Hepatocyte (in vitro differentiated cells): ENCODE data around the gene PRRG2. TPM values are rescaled to one million over a fixed set of nuclear protein-coding genes. Genes with fewer than 3 reads are reported as not detected.

Experiments
- DNase-seq: peaks from one replicate; pipeline ENCODE4 v3.0.0-alpha.2; 2016; ENCODE audit warnings: low spot score
- H2AFZ ChIP-seq: fragments of 200-600 bp; sonication (generic); 2 replicates; pipeline ENCODE4 v1.6.0; 2016; ENCODE audit warnings: antibody characterized with exemption, mild to moderate bottlenecking
- H3K27ac ChIP-seq: fragments of 200-600 bp; sonication (generic); 2 replicates; pipeline ENCODE4 v1.5.1; 2016; ENCODE audit warnings: mild to moderate bottlenecking
- H3K27me3 ChIP-seq: fragments of 200-600 bp; sonication (generic); 2 replicates; pipeline ENCODE4 v1.6.1; 2016
- H3K36me3 ChIP-seq: fragments of 200-600 bp; sonication (generic); replicated peaks from 2 replicates; pipeline ENCODE4 v1.5.1; 2016; ENCODE audit warnings: low read depth; ENCODE audit not compliant: insufficient read depth
- H3K4me1 ChIP-seq: fragments of 200-600 bp; sonication (generic); 2 replicates; pipeline ENCODE4 v1.5.1; 2016; ENCODE audit warnings: mild to moderate bottlenecking, moderate library complexity; ENCODE audit not compliant: insufficient read depth
- H3K4me2 ChIP-seq: fragments of 200-600 bp; sonication (generic); 2 replicates; pipeline ENCODE4 v1.6.0; 2016
- H3K4me3 ChIP-seq: fragments of 200-600 bp; sonication (generic); 2 replicates; pipeline ENCODE4 v1.5.1; 2016; ENCODE audit warnings: mild to moderate bottlenecking
- H3K79me2 ChIP-seq: fragments of 200-600 bp; sonication (generic); 2 replicates; pipeline ENCODE4 v1.6.0; 2017; ENCODE audit warnings: mild to moderate bottlenecking
- H3K9me2 ChIP-seq: fragments of 200-600 bp; sonication (generic); replicated peaks from 2 replicates; pipeline ENCODE4 v1.6.0; 2017; ENCODE audit warnings: mild to moderate bottlenecking; ENCODE audit not compliant: insufficient read depth
- H3K9me3 ChIP-seq: fragments of 200-600 bp; sonication (generic); 2 replicates; pipeline ENCODE4 v1.5.1; 2016; ENCODE audit warnings: low read depth, mild to moderate bottlenecking
- H4K20me1 ChIP-seq: fragments of 200-600 bp; sonication (generic); 2 replicates; pipeline ENCODE4 v1.6.0; 2016; ENCODE audit warnings: mild to moderate bottlenecking; ENCODE audit not compliant: insufficient read depth, poor library complexity, severe bottlenecking
- EZH2 ChIP-seq: fragments of 200-600 bp; sonication (generic); IDR thresholded peaks from 2 replicates; pipeline ENCODE4 v1.6.1; 2016; ENCODE audit warnings: antibody characterized with exemption, mild to moderate bottlenecking, borderline replicate concordance
- EZH2phosphoT487 ChIP-seq: fragments of 200-600 bp; sonication (generic); IDR thresholded peaks from one replicate; pipeline ENCODE4 v1.6.1; 2018; ENCODE audit warnings: antibody characterized with exemption, mild to moderate bottlenecking, low read depth, moderate library complexity; ENCODE audit not compliant: unreplicated experiment, severe bottlenecking
- WGBS: methylation state at CpG from one replicate; pipeline ENCODE4 v1.1.6; 2016; ENCODE audit warnings: low lambda C conversion rate; ENCODE audit errors: missing lambda C conversion rate; 5-methylcytosine and 5-hydroxymethylcytosine counted together
- polyA plus RNA-seq: library from polyadenylated mRNA; unstranded; fragments of >200 nt; fragmentation: Nextera tagmentation; extraction: Ambion mirVana; gene quantifications from 2 replicates; pipeline ENCODE4 v1.2.1, GENCODE V29; 2016
- total RNA-seq: library from RNA; depleted of rRNA; stranded (reverse); fragments of >200 nt; gene quantifications from 2 replicates; pipeline ENCODE4 v1.2.3, GENCODE V29; 2014
- TF ChIP-seq, protein P1 (sequence below): fragments of 200-600 bp; sonication (generic); IDR thresholded peaks from 2 replicates; pipeline ENCODE4 v1.5.1; 2016; ENCODE audit warnings: antibody characterized with exemption, mild to moderate bottlenecking; ENCODE audit not compliant: poor library complexity

Gene PRRG2
- total and polyA plus RNA-seq, 2 experiments from 2014 or later = 4.0 to 10.2 TPM

- Histone ChIP-seq H4K20me1 (peaks cover 17% of the 10 kb centered on the region), H2AFZ (no peak overlapping the region), H3K9me3 (no peaks in the 10 kb centered on the region), H3K27ac (no peak overlapping the region), H3K4me2 (no peak overlapping the region), H3K36me3 (no peaks in the 10 kb centered on the region), H3K4me3 (no peak overlapping the region), H3K9me2 (no peaks in the 10 kb centered on the region), H3K4me1 (peaks cover 6% of the 10 kb centered on the region), H3K79me2 (peaks cover 84% of the 10 kb centered on the region), H3K27me3 (no peaks in the 10 kb centered on the region)
- 97% methylated on average over 52 of the region's 65 CpGs for WGBS
- TF ChIP-seq, protein P1, sequence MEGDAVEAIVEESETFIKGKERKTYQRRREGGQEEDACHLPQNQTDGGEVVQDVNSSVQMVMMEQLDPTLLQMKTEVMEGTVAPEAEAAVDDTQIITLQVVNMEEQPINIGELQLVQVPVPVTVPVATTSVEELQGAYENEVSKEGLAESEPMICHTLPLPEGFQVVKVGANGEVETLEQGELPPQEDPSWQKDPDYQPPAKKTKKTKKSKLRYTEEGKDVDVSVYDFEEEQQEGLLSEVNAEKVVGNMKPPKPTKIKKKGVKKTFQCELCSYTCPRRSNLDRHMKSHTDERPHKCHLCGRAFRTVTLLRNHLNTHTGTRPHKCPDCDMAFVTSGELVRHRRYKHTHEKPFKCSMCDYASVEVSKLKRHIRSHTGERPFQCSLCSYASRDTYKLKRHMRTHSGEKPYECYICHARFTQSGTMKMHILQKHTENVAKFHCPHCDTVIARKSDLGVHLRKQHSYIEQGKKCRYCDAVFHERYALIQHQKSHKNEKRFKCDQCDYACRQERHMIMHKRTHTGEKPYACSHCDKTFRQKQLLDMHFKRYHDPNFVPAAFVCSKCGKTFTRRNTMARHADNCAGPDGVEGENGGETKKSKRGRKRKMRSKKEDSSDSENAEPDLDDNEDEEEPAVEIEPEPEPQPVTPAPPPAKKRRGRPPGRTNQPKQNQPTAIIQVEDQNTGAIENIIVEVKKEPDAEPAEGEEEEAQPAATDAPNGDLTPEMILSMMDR = no peak
- TF ChIP-seq EZH2phosphoT487 (no peak), EZH2 (no peak)
- DNase-seq = no peak
Observed at GRCh38 chr19:49596954-49597702, 16.0 kb downstream of the PRRG2 start.

GRCh38 chr19:49597703-49597974, 16.5 kb downstream of the PRRG2 start:
- peaks cover 6% of the 10 kb centered on the region for H3K4me1 ChIP-seq
- TF ChIP-seq EZH2phosphoT487 (no peak), EZH2 (no peak)
- TF ChIP-seq, protein P1 = no peak
- DNase-seq = no peak
- H3K27me3 ChIP-seq = no peaks in the 10 kb centered on the region
- H3K27ac ChIP-seq = no peak overlapping the region
- H3K4me3 ChIP-seq = no peak overlapping the region
- H3K9me2 ChIP-seq = no peaks in the 10 kb centered on the region
- no peak overlapping the region for H3K4me2 ChIP-seq
- H3K9me3 ChIP-seq = no peaks in the 10 kb centered on the region
- H3K36me3 ChIP-seq = no peaks in the 10 kb centered on the region
- peaks cover 84% of the 10 kb centered on the region for H3K79me2 ChIP-seq
- H4K20me1 ChIP-seq = peaks cover 16% of the 10 kb centered on the region
- no peak overlapping the region for H2AFZ ChIP-seq
- WGBS = 98% methylated on average over 14 of the region's 29 CpGs

DNA sequence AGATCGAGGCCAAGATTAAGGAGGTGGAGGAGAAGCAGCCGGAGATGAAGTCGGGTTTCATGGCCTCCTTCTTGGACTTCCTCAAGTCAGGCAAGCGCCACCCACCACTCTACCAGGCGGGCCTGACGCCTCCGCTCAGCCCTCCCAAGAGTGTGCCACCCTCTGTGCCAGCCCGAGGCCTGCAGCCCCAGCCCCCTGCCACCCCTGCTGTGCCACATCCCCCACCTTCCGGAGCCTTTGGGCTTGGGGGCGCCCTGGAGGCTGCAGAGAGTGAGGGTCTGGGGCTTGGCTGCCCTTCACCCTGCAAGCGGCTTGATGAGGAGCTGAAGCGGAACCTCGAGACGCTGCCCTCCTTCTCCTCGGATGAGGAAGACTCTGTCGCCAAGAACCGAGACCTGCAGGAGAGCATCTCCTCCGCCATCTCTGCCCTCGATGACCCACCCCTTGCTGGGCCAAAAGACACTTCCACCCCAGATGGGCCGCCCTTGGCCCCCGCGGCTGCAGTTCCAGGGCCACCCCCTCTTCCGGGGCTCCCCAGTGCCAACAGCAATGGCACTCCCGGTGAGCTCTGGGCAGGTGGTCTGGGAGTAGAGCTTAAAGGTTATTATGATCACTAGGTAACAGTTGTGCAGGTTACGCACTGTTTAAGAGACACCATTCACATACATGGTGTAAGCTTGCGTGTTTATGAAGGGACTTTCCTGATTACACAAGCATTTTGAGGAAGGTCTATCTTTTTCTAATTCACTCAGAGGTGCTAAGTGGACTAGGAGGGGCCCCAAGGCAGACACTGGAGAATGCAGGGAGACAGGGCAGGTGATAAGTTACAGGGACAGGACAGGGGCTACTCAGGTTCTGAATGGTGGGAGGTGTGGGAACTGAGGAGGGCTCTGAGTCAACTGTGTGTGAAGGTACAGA, 18.5 kb downstream of the PRRG2 start:
- H3K9me3 ChIP-seq = no peaks in the 10 kb centered on the region
- TF ChIP-seq EZH2 (no peak), EZH2phosphoT487 (no peak)
- TF ChIP-seq, protein P1 = no peak
- no peak overlapping the region for H3K27ac ChIP-seq
- 98% methylated on average over 21 of the region's 26 CpGs for WGBS
- DNase-seq = no peak
- H3K79me2 ChIP-seq = peaks cover 86% of the 10 kb centered on the region
- no peaks in the 10 kb centered on the region for H3K27me3 ChIP-seq
- no peaks in the 10 kb centered on the region for H3K9me2 ChIP-seq
- H3K4me3 ChIP-seq = no peak overlapping the region
- no peak overlapping the region for H3K4me2 ChIP-seq
- H3K4me1 ChIP-seq = no peaks in the 10 kb centered on the region
- H2AFZ ChIP-seq = no peak overlapping the region
- H3K36me3 ChIP-seq = no peaks in the 10 kb centered on the region
- peaks cover 5% of the 10 kb centered on the region for H4K20me1 ChIP-seq
